ENCODE measurements around the gene EIF5A2.

The EIF5A2 gene

GRCh38 chr3:170852324-170852723 lies 56.1 kb downstream of the EIF5A2 start:
- no peak for DNase-seq (ENCODE audit: low spot score)

- no peak for DNase-seq (ENCODE audit: low spot score)
Observed at GRCh38 chr3:170848292-170848917, 60.0 kb downstream of the EIF5A2 start.

- DNase-seq (ENCODE audit: low spot score): no peak
Observed at GRCh38 chr3:170844377-170844776, 64.1 kb downstream of the EIF5A2 start.

GRCh38 chr3:170840291-170840859 lies 68.1 kb downstream of the EIF5A2 start:
- DNase-seq (ENCODE audit: low spot score): no peak

- DNase-seq (ENCODE audit: low spot score): no peak
Observed at GRCh38 chr3:170839518-170840100, 68.8 kb downstream of the EIF5A2 start.
